HUDEP-2 (cell line): ENCODE measurements around the gene NAV2.

Experiments used
- DNase-seq, 76 experiments: peaks; one replicate each; lab custom pipeline; 2025; ENCODE audit not compliant: unreplicated experiment in 76 of 76; lab: John Stamatoyannopoulos, UW

The NAV2 gene

GRCh38 chr11:19774329-19774728 lies 61.7 kb downstream of the NAV2 start:
- DNase-seq: no peak

GRCh38 chr11:19774817-19775580 lies 62.4 kb downstream of the NAV2 start:
- DNase-seq: no peak

- no peak for DNase-seq
Measured at GRCh38 chr11:19775622-19776021, 63.0 kb downstream of the NAV2 start.

- DNase-seq: no peak
Measured at GRCh38 chr11:19777039-19777376, 64.4 kb downstream of the NAV2 start.

- DNase-seq: no peak
Measured at GRCh38 chr11:19777377-19778102, 64.9 kb downstream of the NAV2 start.

GRCh38 chr11:19779740-19780139 lies 67.1 kb downstream of the NAV2 start:
- no peak for DNase-seq

GRCh38 chr11:19781351-19781750 lies 68.7 kb downstream of the NAV2 start:
- DNase-seq: no peak

- DNase-seq: no peak
Measured at GRCh38 chr11:19785265-19785664, 72.6 kb downstream of the NAV2 start.

- DNase-seq: no peak
Measured at GRCh38 chr11:19786644-19787043, 74.0 kb downstream of the NAV2 start.

- DNase-seq: no peak
Measured at GRCh38 chr11:19788435-19788834, 75.8 kb downstream of the NAV2 start.

- no peak for DNase-seq
Measured at GRCh38 chr11:19789245-19789644, 76.6 kb downstream of the NAV2 start.

- DNase-seq: no peak
Measured at GRCh38 chr11:19789835-19790710, 77.4 kb downstream of the NAV2 start.

GRCh38 chr11:19790831-19791552 lies 78.4 kb downstream of the NAV2 start:
- DNase-seq: no peak

GRCh38 chr11:19792510-19792909 lies 79.9 kb downstream of the NAV2 start:
- no peak for DNase-seq

GRCh38 chr11:19793326-19793725 lies 80.7 kb downstream of the NAV2 start:
- no peak for DNase-seq

- DNase-seq: no peak
Measured at GRCh38 chr11:19794161-19794560, 81.5 kb downstream of the NAV2 start.

GRCh38 chr11:19795082-19795481 lies 82.4 kb downstream of the NAV2 start:
- DNase-seq: no peak

GRCh38 chr11:19800162-19800561 lies 87.5 kb downstream of the NAV2 start:
- DNase-seq: no peak

- DNase-seq: no peak
Measured at GRCh38 chr11:19800714-19801519, 88.3 kb downstream of the NAV2 start.

- DNase-seq: no peak
Measured at GRCh38 chr11:19802773-19803293, 90.2 kb downstream of the NAV2 start.
